Mucosa of descending colon (tissue), 3 donors: ENCODE results near the gene GADD45G. TPM values are rescaled to one million over a fixed set of nuclear protein-coding genes. Genes with fewer than 3 reads are reported as not detected.

Experiments used
- ATAC-seq: fragments of 200-7000 bp; cut with Tn5 transposase; one replicate; pipeline ENCODE4 v1.9.1; 2020; ENCODE audit warnings: mild to moderate bottlenecking, moderate library complexity
- DNase-seq, 3 donors: peaks; one replicate each; pipeline ENCODE4 v3.0.0-alpha.2; 2020
- H3K36me3 ChIP-seq: fragments of 200-600 bp; one replicate; pipeline ENCODE4 v1.8.0; 2021; ENCODE audit warnings: low read depth, mild to moderate bottlenecking
- H3K4me1 ChIP-seq: fragments of 200-600 bp; one replicate; pipeline ENCODE4 v1.8.0; 2021; ENCODE audit warnings: low read depth, mild to moderate bottlenecking
- H3K4me3 ChIP-seq: fragments of 200-600 bp; one replicate; pipeline ENCODE4 v1.8.0; 2021; ENCODE audit warnings: mild to moderate bottlenecking
- H3K9me3 ChIP-seq: fragments of 200-600 bp; one replicate; pipeline ENCODE4 v1.8.0; 2021; ENCODE audit warnings: mild to moderate bottlenecking
- CTCF ChIP-seq: fragments of 200-600 bp; IDR thresholded peaks from one replicate; pipeline ENCODE4 v1.8.0; 2022; ENCODE audit warnings: antibody characterized with exemption, mild to moderate bottlenecking
- intact Hi-C, 2 donors: fragments of 100-400 bp; cut with DNase I in 1 of 2; cut with micrococcal nuclease in 1 of 2; formaldehyde crosslinking; loops; one replicate each; pipeline versions ENCODE4 v1.11.0 to v1.11.1; 2022; cut with DNase I, micrococcal nuclease
- total RNA-seq, 3 donors: library from RNA; stranded (reverse); fragmentation: NEBNext Ultra II Directional in 2 of 3; extraction: Animal tissue kit (Norgen Biotek cat#: 25700) in 2 of 3; gene quantifications; one replicate each; pipeline versions ENCODE4 v1.2.1 to v1.2.4, GENCODE V29; 2021 to 2023
- donor health status: DM: no; HTN: no; CAD: no; lungs with moderate emphysema.
- donor health status: DM: no; HTN: no; CAD: no.
- donor health status: DM: no; HTN: yes; CAD: no.

The GADD45G gene
- total RNA-seq, 3 donors from 2014 or later = 5.4 to 18.4 (median 6.6) TPM

- H3K4me1 ChIP-seq = no peaks in the 10 kb centered on the region
Measured at GRCh38 chr9:89619019-89619418, 14.2 kb downstream of the GADD45G start.

GRCh38 chr9:89619424-89620138 lies 14.8 kb downstream of the GADD45G start:
- H3K4me1 ChIP-seq = no peaks in the 10 kb centered on the region
- ATAC-seq (no peak), DNase-seq (no peak)
- no peaks in the 10 kb centered on the region for H3K36me3 ChIP-seq
- no peak overlapping the region for H3K4me3 ChIP-seq
- TF ChIP-seq CTCF = no peak
- no peaks in the 10 kb centered on the region for H3K9me3 ChIP-seq
- intact Hi-C loops = no loop called here

More at GRCh38 chr9:89619019-89619418, 14.2 kb downstream of the GADD45G start:
- DNase-seq (no peak), ATAC-seq (no peak)
- Histone ChIP-seq H3K36me3 (no peaks in the 10 kb centered on the region), H3K9me3 (no peaks in the 10 kb centered on the region), H3K4me3 (no peak overlapping the region)
- intact Hi-C loops = no loop called here
- TF ChIP-seq CTCF = no peak

GRCh38 chr9:89621031-89621430 lies 16.2 kb downstream of the GADD45G start:
- TF ChIP-seq CTCF = no peak
- no peak for DNase-seq
- Histone ChIP-seq H3K36me3 (no peaks in the 10 kb centered on the region), H3K9me3 (no peaks in the 10 kb centered on the region), H3K4me3 (no peak overlapping the region), H3K4me1 (no peaks in the 10 kb centered on the region)
- intact Hi-C loops = no loop called here
- ATAC-seq = no peak

- no peak for DNase-seq
- intact Hi-C loops = no loop called here
- no peak for ATAC-seq
- H3K9me3 ChIP-seq = no peaks in the 10 kb centered on the region
- no peaks in the 10 kb centered on the region for H3K36me3 ChIP-seq
- TF ChIP-seq CTCF = no peak
- H3K4me1 ChIP-seq = no peaks in the 10 kb centered on the region
- no peak overlapping the region for H3K4me3 ChIP-seq
Measured at GRCh38 chr9:89621676-89622075, 16.9 kb downstream of the GADD45G start.

GRCh38 chr9:89622933-89623861 lies 18.4 kb downstream of the GADD45G start:
- intact Hi-C loops = no loop called here
- Histone ChIP-seq H3K36me3 (no peaks in the 10 kb centered on the region), H3K4me3 (no peak overlapping the region), H3K4me1 (no peaks in the 10 kb centered on the region), H3K9me3 (no peaks in the 10 kb centered on the region)
- no peak for DNase-seq
- TF ChIP-seq CTCF = no peak
- ATAC-seq = no peak
